Upper lobe of left lung (tissue), 6 donors: Measurements from ENCODE around the gene FNDC3B. TPM values are rescaled to one million over a fixed set of nuclear protein-coding genes. Genes with fewer than 3 reads are reported as not detected.

ENCODE experiments used
- ATAC-seq, 2 donors: fragments of 200-7000 bp; cut with Tn5 transposase; one replicate each; pipeline ENCODE4 v1.9.1; 2022; ENCODE audit warnings: mild to moderate bottlenecking in 2 of 2, moderate library complexity in 2 of 2; ENCODE audit not compliant: low FRiP score in 2 of 2
- DNase-seq, 2 donors: peaks; one replicate each; pipeline ENCODE4 v3.0.0-alpha.2; 2019 to 2020
- H3K27ac ChIP-seq, 4 donors: fragments of 200-600 bp; sonication (generic); one replicate each; pipeline ENCODE4 v1.5.1; 2016 to 2019
- H3K27me3 ChIP-seq, 4 donors: fragments of 200-600 bp; sonication (generic); one replicate each; pipeline ENCODE4 v1.5.1; 2017 to 2019
- H3K36me3 ChIP-seq, 4 donors: fragments of 200-600 bp; sonication (generic); one replicate each; pipeline ENCODE4 v1.5.1; 2016 to 2019
- H3K4me1 ChIP-seq, 4 donors: fragments of 200-600 bp; sonication (generic); one replicate each; pipeline ENCODE4 v1.5.1; 2018 to 2019
- H3K4me3 ChIP-seq, 4 donors: fragments of 200-600 bp; sonication (generic); one replicate each; pipeline ENCODE4 v1.5.1; 2017 to 2019; ENCODE audit warnings: mild to moderate bottlenecking in 2 of 4, moderate library complexity in 1 of 4
- H3K9me3 ChIP-seq, 4 donors: fragments of 200-600 bp; sonication (generic); one replicate each; pipeline ENCODE4 v1.5.1; 2018 to 2019
- EP300 ChIP-seq, 4 donors: sonication (generic); formaldehyde crosslinking; IDR thresholded peaks; one replicate each; pipeline ENCODE4 v1.5.1; 2017; ENCODE audit warnings: antibody characterized with exemption in 4 of 4, control low read depth in 2 of 4
- POLR2A ChIP-seq, 4 donors: fragments of 450-650 bp; IDR thresholded peaks; one replicate each; pipeline ENCODE4 v1.5.1; 2016 to 2017; ENCODE audit warnings: antibody characterized with exemption in 4 of 4, mild to moderate bottlenecking in 2 of 4
- POLR2AphosphoS5 ChIP-seq, 2 donors: sonication (generic); formaldehyde crosslinking; IDR thresholded peaks; one replicate each; pipeline ENCODE4 v1.5.1; 2017; ENCODE audit warnings: antibody characterized with exemption in 2 of 2
- WGBS, 2 donors: methylation state at CpG; one replicate each; pipeline ENCODE4 v1.1.5; 2017 to 2018; 5-methylcytosine and 5-hydroxymethylcytosine counted together
- total RNA-seq, 6 donors: library from RNA; depleted of rRNA in 4 of 6; stranded (reverse); fragments of >200 nt in 4 of 6; gene quantifications; one replicate each; pipeline versions ENCODE4 v1.1.0 to v1.2.1, GENCODE V29; 2016 to 2021
- TF ChIP-seq, protein P1 (sequence below), 6 experiments: fragments of 450-650 bp in 4 of 6; fragments of 200-600 bp in 2 of 6; sonication (generic) in 2 of 6; IDR thresholded peaks; one replicate each; pipeline ENCODE4 v1.5.1; 2016 to 2019; ENCODE audit warnings: antibody characterized with exemption in 6 of 6
- donor health status: DM: no; HTN: no; CAD: no; lungs with moderate emphysema.
- donor health status: DM: no; HTN: yes; CAD: no; lungs with severe emphysema.

Gene FNDC3B
- total RNA-seq, 6 donors from 2014 or later = 73.3 to 167 (median 119) TPM

- TF ChIP-seq EP300 (IDR thresholded peaks at IDR 0.05) = no peak
- TF ChIP-seq POLR2A (IDR thresholded peaks at IDR 0.05) = no peak
- TF ChIP-seq, protein P1, sequence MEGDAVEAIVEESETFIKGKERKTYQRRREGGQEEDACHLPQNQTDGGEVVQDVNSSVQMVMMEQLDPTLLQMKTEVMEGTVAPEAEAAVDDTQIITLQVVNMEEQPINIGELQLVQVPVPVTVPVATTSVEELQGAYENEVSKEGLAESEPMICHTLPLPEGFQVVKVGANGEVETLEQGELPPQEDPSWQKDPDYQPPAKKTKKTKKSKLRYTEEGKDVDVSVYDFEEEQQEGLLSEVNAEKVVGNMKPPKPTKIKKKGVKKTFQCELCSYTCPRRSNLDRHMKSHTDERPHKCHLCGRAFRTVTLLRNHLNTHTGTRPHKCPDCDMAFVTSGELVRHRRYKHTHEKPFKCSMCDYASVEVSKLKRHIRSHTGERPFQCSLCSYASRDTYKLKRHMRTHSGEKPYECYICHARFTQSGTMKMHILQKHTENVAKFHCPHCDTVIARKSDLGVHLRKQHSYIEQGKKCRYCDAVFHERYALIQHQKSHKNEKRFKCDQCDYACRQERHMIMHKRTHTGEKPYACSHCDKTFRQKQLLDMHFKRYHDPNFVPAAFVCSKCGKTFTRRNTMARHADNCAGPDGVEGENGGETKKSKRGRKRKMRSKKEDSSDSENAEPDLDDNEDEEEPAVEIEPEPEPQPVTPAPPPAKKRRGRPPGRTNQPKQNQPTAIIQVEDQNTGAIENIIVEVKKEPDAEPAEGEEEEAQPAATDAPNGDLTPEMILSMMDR (IDR thresholded peaks at IDR 0.05) = no peak
- no peak for TF ChIP-seq POLR2AphosphoS5 (IDR thresholded peaks at IDR 0.05)
- no peaks in the 10 kb centered on the region for H3K27me3 ChIP-seq
- no peak for ATAC-seq
- 94 to 95% methylated on average over 5 of the region's 5 CpGs for WGBS, 2 donors
- H3K27ac ChIP-seq = no peak overlapping the region
- peaks cover 0 to 25% (median 7%) of the 10 kb centered on the region in 4 donors for H3K36me3 ChIP-seq
- peaks cover 0 to 7% (median 2%) of the 10 kb centered on the region in 4 donors for H3K4me1 ChIP-seq
- no peak for DNase-seq
- no peak overlapping the region for H3K4me3 ChIP-seq
- H3K9me3 ChIP-seq = no peaks in the 10 kb centered on the region
Observed at GRCh38 chr3:172226831-172227230, 187.5 kb downstream of the FNDC3B start.

- no peak overlapping the region for H3K27ac ChIP-seq
- DNase-seq (no peak), ATAC-seq (no peak)
- H3K4me3 ChIP-seq = no peak overlapping the region
- no peaks in the 10 kb centered on the region for H3K9me3 ChIP-seq
- H3K36me3 ChIP-seq = peaks cover 0 to 25% (median 7%) of the 10 kb centered on the region in 4 donors
- TF ChIP-seq EP300 (IDR thresholded peaks at IDR 0.05) (no peak), POLR2AphosphoS5 (IDR thresholded peaks at IDR 0.05) (no peak), POLR2A (IDR thresholded peaks at IDR 0.05) (no peak)
- TF ChIP-seq, protein P1 (IDR thresholded peaks at IDR 0.05) = no peak
- WGBS, 2 donors = 93 to 95% methylated on average over 3 of the region's 3 CpGs
- no peaks in the 10 kb centered on the region for H3K27me3 ChIP-seq
- peaks cover 0 to 4% (median 2%) of the 10 kb centered on the region in 4 donors for H3K4me1 ChIP-seq
Observed at GRCh38 chr3:172227340-172228035, 188.1 kb downstream of the FNDC3B start.

DNA sequence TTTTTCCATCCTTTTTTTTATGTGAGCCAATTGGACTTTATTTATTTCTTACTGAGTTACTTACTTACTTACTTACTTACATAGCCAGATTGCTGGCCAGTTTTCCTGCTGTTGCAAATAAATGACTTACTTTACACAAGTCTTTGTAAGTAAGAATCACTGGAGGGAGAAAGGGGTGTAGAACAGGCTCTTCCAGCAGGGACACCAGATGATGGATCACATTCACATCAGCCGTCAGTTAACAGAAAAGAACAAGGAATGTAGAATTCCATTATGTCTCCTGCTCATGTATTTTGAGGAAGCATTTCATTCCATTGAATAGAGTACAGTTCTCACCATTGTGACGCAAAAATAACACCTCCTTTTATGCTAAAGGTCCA lies 188.6 kb downstream of the FNDC3B start:
- Histone ChIP-seq H3K4me3 (no peak overlapping the region), H3K4me1 (peaks cover 0 to 4% (median 2%) of the 10 kb centered on the region in 4 donors), H3K27ac (no peak overlapping the region), H3K36me3 (peaks cover 0 to 25% (median 7%) of the 10 kb centered on the region in 4 donors), H3K27me3 (no peaks in the 10 kb centered on the region), H3K9me3 (no peaks in the 10 kb centered on the region)
- ATAC-seq (no peak), DNase-seq (no peak)
- 66 to 87% methylated on average over 2 of the region's 2 CpGs for WGBS, 2 donors
- TF ChIP-seq EP300 (IDR thresholded peaks at IDR 0.05) (no peak), POLR2AphosphoS5 (IDR thresholded peaks at IDR 0.05) (no peak), POLR2A (IDR thresholded peaks at IDR 0.05) (no peak)
- TF ChIP-seq, protein P1 (IDR thresholded peaks at IDR 0.05) = no peak

DNA sequence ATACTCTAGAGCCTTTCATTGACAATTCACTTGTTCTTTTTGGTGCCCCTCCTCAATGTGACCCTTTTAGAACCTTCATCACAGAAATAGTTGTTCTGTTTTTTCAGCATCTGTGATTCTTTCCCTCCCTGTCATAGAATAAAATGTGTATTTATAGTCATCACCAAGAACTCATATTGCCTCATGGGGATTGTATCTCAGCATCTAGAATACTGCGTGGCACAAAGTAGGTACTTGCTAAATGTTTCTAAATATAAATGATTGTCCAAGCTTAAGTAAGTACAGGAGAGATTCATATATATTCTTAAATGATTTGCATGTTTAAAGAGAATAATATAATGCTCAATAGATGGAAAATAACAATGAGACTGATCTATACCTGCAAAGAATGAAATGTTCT lies 190.1 kb downstream of the FNDC3B start:
- TF ChIP-seq EP300 (IDR thresholded peaks at IDR 0.05) (no peak), POLR2A (IDR thresholded peaks at IDR 0.05) (no peak), POLR2AphosphoS5 (IDR thresholded peaks at IDR 0.05) (no peak)
- TF ChIP-seq, protein P1 (IDR thresholded peaks at IDR 0.05) = no peak
- Histone ChIP-seq H3K4me1 (peaks cover 0 to 7% (median 2%) of the 10 kb centered on the region in 4 donors), H3K27ac (no peak overlapping the region), H3K27me3 (no peaks in the 10 kb centered on the region), H3K4me3 (no peak overlapping the region), H3K36me3 (peaks cover 0 to 25% (median 7%) of the 10 kb centered on the region in 4 donors), H3K9me3 (no peaks in the 10 kb centered on the region)
- DNase-seq (no peak), ATAC-seq (no peak)
- WGBS, 2 donors = 91 to 93% methylated on average over 1 of the region's 1 CpG
